IPS DF 4.7 (cell line): ENCODE measurements around the gene TSPO.
"Not testable (repeated sequence)": the region's sequence is repeated elsewhere in the genome, so short reads cannot be mapped to it uniquely, and the experiment has no call there.

ENCODE experiments used
- DNase-seq: peaks from one replicate; pipeline ENCODE4 v3.0.0-alpha.2; 2013; ENCODE audit warnings: low spot score; ENCODE audit errors: extremely low read depth

The TSPO gene

GRCh38 chr22:43129426-43130425 is 21.6 kb upstream of the TSPO start:
- DNase-seq, result no peak

DNA sequence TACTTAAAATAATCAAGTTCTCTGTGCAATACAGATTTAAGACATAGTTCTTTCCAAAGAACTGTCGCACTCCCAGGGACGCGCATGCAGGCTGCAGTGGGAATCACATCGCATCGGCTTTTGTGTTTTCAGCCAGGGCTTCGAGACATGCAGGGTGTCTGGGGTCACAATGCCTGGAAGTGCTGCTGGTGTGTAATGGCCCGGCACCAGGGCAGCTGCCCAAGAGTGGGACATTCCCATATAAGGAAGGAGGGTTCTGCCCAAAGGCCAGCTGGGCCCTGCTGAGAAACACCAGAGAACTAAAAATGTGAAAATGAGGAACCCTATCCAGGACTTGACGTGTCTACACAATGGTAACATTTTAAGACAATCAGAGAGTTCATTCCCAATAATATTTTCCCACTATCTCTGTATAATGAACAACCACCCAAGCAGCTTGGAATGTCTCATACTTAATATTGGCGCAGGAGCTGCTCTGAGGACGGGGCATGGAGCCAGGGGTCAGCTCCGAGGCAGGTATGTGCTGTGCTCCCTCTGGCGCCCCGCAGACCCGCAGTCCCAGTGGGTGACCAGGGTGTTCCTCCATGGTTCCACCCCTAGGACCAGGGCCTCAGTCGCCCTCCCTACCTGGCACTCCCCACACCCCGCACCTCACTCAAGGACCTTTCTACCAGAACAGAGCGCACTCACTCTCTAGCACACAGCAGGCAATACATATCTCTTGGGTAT is 19.4 kb upstream of the TSPO start:
- no peak for DNase-seq

DNA sequence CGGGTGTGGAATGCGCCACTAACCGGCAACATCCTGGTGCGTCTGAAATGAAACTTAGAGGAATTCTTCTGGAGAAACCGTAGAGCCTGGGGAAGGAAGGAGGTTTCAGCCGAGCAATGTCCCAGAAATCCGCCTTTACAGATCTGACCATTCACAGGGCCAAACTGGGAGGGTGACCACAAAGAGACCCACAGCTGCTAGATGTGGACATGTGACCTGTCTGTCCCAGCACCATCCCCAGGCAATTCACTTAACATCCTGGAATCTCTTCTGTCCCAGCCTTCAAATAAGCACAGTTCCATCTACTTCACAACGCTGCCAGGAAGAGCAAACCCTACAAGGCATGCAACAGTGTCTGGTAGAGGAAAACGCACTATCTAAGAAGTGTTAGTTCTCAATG is 18.0 kb upstream of the TSPO start:
- no peak for DNase-seq

GRCh38 chr22:43134553-43134952 is 16.8 kb upstream of the TSPO start:
- no peak for DNase-seq

- DNase-seq, result no peak
Measured at GRCh38 chr22:43135565-43135964, 15.8 kb upstream of the TSPO start.

DNA sequence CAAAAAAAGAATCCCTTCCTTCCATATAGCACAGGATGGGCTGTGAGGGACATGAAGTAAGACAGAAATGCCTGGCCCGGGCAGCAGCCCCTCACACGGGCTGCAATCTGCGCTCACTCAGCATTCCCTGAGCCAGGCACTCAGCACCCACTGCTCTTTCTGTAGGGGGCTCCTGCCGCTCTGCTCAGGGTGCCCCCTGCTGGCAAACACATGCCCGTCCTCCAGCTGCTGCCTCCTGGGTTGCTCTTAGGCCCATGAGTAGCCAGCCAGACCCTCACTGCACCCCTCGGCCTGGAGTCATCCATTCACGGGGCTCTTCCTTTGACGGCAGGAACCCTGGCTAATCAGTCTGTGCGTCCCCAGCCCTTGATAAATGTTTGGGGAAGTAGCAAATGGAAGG is 15.1 kb upstream of the TSPO start:
- DNase-seq, result no peak

- DNase-seq, result no peak
Measured at GRCh38 chr22:43136801-43137200, 14.6 kb upstream of the TSPO start.

GRCh38 chr22:43142880-43143562 is 8.3 kb upstream of the TSPO start, which contains the start of gene MCAT:
MCAT (minus strand) TSS chr22:43143398; CDS start chr22:43143348, 50 bp downstream.
- DNase-seq, result no peak

DNA sequence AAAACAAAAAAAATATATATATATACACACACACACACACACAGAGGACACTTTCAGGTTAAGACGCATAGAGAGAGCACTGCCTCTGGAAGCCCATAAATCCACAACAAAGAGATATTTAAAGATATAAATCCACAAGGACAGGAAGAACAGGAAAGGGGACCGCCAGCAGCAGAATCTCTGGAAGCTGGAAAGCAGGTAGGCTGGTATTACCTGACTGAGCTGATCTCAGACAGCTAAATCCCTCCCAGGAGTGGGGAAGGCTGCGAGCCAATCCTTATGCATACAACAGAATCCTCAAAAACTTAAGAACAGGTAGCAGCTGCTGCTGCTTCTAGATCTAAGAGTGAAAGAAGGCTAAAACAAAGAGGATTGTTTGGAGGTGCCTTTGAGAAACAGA is 6.4 kb upstream of the TSPO start:
- DNase-seq, result no peak

DNA sequence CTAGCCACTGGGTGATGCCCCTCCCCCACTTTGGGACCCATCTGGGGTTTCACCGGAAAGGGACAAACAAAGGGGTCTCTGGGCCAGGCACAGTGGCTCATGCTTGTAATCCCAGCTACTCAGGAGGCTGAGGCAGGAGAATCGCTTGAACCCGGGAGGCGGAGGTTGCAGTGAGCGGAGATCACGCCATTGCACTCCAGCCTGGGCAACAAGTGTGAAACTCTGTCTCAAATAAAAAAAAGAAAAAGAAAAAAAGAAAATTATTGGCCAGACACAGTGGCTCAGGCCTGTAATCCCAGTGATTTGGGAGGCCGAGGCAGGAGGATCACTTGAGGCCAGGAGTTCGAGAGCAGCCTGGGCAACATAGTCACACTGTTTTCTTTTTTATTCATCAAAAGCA is 6.0 kb upstream of the TSPO start:
- DNase-seq, result not testable (repeated sequence)

- DNase-seq, result not testable (repeated sequence)
Measured at GRCh38 chr22:43146332-43146731, 5.0 kb upstream of the TSPO start.

GRCh38 chr22:43147821-43148220 is 3.5 kb upstream of the TSPO start:
- DNase-seq, result no peak

DNA sequence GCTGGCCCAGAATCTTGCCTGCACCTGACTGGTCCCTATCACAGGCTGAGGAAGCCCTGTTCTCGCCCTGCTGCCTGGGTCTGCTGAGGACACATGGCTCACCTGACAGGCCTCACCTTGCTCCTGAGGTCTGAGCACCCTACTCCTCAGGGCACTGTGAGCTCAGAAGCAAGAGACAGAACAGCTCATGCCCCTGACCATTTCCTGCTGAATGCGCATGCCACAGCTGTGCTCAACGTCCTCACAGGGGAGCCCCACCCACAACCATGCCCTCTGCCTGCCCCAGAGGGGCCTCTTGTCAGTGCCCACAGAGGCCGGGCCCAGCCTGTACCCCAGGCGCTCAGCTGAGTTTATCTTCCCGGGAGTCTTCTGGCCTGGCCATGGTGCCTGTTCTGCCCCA is 2.8 kb upstream of the TSPO start:
- DNase-seq, result no peak

- DNase-seq, result no peak
Measured at GRCh38 chr22:43150731-43151206, 590 bp upstream of the TSPO start.

DNA sequence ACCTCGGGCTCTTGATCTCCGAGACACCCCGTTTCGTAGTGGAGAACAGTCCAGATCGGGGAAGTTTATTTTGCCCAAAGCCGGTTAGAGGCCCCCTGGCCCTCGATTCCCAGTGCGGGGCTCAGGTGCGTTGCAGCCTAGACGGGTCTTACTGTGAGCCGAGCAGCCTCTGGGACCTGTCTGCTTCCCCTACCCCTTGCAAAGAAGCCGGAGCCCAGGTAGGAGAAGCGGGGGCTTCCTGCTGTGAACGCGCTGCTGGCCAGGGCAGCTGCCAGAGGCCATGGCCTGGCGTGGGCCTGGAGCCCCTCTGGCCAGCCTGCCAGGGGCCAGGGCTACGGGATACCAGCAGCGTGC is 621 bp downstream of the TSPO start:
- DNase-seq, result no peak

DNA sequence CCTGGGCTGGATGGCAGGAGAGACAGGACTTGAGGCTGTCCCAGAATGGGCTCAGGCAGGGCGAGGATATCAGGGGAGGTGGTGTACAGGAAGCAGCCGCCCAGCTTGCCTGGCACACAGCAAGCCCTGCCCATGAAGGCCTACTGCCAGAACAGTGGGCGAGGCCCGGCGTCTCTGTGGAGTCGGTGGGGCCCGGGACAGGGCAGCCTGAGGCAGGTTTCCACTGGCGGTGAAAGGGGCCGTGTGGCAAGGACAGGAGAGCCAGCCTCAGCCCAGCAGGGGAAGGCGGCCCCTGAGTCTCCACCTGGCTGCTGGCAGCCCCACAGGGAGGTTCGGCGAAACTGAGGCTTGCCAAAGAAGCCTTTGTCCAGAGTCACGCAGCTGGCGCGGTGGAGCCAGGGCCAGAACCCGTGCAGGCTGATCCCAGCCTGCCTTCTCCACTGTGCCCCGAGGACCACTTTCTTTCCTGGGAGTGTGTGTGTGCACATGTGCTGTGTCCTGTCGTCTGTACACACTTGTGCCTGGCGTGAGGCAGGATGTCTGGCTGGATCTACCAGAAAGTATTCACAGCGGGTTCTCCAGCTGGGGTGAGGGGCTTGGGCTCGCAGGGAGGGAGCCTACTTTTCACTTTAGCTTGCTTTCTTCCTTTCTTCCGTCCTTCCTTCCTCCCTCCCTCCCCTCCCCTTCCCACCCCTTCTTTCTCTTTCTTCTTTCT is 1.2 kb downstream of the TSPO start:
- DNase-seq, result no peak

DNA sequence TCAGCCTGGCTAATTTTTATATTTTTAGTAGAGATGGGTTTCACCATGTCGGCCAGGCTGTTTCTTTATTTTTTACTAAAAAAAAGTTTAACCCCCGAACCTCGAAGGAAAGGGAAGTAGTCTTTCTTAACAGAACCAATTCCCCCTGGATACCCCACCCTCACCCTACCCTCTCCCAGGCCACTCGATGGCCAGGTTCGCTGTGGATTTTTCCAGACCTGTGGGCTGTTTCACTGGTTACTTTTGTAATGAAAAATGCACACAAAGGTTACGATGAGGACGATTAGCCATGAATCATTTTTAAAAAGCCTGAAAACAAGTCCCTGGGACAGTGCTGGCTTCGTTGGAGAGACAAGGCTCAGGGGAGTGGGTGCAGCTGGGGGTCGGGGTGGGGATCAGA is 2.5 kb downstream of the TSPO start:
- DNase-seq, result no peak

- DNase-seq, result no peak
Measured at GRCh38 chr22:43154887-43155536, 3.7 kb downstream of the TSPO start.

GRCh38 chr22:43155789-43156188 is 4.4 kb downstream of the TSPO start:
- no peak for DNase-seq

GRCh38 chr22:43156413-43156812 is 5.1 kb downstream of the TSPO start:
- DNase-seq, result no peak
